Measurements from ENCODE around the gene RFX3.

Gene RFX3

DNA sequence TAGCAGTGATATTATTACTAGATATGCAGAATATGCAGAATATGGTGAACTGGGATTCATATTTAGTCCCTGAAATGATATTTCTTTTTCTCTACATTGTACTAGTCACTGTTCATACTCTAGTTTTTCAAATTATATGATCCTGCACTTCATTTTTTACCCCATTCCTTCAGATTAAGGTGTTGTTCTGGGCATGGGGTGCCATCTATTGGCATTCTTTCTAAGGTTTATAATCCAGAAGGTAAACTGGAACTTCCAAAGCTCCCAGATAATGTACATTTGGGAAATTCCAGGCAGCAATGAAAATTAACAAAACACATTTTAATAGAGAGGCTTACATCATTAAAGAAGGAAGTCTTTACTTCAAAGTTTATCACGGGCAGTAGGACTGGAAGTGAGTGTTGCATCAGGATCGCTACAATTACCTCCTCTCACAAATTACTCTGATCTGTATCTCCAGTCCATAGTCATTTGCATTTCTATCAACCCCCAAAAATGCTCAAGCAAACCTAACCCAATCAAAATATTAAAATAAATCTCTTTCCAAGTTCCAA is 12.5 kb downstream of the RFX3 start:
- DNase-seq (ENCODE audit: low spot score) = no peak

DNA sequence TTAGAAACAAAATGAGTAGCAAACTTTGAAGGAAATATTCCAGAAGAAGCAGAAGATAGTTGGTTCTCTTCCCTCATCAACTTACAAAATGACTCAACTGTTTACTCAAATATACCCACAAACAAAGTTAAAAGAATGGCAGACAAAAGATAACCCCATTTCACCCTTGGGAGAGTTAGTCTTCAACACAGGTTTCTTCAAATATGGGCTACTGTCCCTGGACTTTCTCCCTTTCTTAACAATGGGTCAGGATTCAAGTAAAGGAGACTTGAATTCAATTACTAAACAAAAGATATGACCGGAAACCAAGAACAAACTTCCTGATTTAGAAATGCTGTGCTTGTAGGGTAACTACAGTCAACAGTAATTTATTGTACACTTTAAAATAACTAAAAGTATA is 14.2 kb downstream of the RFX3 start:
- DNase-seq (ENCODE audit: low spot score) = no peak

DNA sequence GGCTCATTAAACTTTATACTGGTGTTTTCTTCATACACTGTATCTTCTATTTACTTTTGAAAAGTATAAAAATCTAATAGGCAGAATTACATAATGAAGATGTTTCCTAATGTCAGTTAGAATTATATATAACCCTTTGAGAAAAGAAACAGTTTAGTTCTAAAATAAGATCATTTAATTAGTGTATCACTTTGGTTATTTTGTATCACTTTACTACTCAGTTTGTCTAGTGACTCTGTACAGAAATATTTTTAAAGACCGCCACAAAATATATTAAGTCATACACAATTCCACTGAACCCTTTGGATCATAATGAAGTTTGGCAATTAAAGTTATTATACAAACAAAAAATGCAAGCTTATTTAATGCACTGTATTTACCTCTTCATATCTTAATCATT is 15.0 kb downstream of the RFX3 start:
- DNase-seq (ENCODE audit: low spot score) = no peak

DNA sequence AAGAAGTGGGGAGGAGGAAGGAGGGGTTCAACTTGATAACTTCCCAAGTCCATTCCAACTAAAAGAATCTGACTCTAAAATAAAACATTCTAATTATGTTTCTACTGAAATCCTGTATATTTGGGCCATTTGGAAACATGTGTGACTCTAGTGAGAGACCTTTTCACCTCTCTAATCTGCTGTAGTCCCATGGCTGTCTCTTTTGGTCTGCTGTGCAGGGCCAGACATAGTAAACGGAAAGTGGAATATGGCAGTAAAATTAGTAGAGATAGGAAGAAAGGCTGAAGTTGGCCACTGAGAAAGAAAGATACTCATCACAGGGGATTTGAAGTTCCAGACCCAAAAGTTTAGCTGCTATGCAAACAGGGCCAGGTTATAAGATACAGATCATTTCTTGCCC is 15.9 kb downstream of the RFX3 start:
- DNase-seq (ENCODE audit: low spot score) = no peak

DNA sequence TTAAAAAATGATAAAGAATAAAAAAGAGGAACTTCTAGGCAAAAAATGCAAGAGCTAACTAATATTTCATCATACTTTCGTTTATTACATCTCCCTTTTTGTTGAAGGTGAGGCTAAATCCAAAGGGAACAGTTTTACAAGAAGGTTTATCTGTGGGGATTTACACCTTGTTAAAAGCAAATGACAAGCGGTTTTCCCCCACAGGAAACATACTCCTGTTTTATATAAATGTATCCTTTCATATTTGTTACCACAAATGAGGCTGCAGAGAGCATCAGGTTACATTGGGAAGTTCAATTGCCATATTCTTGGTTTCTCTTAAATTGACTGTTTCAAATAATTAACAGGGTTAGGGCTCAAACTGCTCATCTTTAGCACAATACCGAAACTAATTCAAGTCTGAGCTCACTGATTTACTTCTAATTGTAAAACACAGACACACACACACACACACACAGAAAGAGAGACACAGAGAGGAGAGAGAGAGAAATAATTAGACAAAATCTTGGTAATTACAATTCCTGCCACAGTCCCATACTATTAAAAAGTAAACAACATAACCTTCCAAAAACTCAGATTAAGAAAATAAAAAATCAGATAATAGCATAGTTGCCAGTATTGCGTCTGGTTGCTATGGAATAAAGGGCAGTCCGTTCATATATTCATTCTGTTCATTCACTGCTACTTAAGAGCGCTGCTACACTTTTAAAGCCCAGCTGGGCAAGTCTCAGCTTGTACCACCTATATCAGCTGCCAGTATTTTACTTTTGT is 17.1 kb downstream of the RFX3 start:
- no peak for DNase-seq (ENCODE audit: low spot score)

DNA sequence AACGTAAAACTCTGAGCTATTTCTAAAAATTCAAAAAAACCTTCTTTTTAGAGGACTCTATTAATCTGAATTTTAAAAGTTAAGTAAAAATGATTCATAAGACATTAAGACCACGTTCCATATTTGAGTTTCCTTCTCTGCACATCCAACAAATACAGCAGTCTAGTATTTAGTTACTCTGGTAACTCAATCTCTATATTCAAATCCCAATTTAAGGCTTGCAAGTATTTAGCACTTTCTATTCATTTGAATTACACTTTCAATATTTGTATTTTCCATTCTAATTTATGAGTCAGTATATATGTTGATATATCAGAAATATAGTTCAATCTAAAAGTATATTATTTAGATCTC is 17.7 kb downstream of the RFX3 start:
- no peak for DNase-seq (ENCODE audit: low spot score)

DNA sequence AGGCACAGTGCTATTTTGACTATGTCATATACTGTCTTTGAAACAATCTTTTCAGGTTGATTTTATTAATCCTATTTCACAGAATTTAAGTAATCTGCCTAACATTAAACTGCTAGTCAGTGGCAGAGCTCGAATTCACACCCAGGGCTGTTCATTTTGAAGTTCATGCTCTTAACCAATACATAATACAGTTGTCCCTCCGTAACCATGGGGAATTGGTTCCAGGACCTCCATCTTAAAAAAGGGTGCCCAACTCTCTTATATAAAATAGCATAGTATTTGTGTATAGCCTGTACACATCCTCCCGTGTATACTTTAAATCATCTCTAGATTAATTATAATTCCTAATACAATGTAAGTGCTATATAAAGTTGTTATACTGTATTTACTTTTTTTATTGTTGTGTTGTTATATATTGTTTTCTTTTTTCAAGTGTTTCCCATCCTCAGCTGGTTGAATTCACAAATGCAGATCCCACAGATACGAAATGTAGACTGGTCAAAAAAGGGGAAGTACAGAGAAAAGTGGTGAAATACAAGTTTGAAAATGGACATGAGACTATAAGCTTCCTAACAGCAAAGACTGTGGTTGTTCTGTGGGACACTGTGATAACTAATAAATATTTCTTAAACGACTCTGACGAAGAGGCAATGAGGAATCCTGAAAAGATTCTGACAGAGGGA is 18.3 kb downstream of the RFX3 start:
- no peak for DNase-seq (ENCODE audit: low spot score)

DNA sequence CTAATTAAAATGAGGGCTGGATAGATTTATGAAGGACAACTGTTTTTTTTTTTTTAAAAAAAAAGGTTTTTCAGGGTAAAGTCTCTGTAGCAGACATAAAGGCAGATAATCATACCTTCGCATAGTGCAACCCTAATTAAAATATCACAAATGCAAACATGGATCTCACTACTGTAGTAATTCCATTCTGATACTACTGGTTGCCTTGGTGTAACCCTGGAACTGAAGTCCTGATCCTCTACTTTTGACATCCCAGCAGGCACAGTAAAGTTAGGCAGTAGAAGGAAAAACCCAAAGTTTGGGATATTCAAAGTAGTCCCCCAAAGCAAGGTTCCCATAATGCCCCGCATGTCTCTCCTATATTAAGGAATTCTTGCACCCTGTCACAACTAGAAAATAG is 19.6 kb downstream of the RFX3 start:
- no peak for DNase-seq (ENCODE audit: low spot score)

DNA sequence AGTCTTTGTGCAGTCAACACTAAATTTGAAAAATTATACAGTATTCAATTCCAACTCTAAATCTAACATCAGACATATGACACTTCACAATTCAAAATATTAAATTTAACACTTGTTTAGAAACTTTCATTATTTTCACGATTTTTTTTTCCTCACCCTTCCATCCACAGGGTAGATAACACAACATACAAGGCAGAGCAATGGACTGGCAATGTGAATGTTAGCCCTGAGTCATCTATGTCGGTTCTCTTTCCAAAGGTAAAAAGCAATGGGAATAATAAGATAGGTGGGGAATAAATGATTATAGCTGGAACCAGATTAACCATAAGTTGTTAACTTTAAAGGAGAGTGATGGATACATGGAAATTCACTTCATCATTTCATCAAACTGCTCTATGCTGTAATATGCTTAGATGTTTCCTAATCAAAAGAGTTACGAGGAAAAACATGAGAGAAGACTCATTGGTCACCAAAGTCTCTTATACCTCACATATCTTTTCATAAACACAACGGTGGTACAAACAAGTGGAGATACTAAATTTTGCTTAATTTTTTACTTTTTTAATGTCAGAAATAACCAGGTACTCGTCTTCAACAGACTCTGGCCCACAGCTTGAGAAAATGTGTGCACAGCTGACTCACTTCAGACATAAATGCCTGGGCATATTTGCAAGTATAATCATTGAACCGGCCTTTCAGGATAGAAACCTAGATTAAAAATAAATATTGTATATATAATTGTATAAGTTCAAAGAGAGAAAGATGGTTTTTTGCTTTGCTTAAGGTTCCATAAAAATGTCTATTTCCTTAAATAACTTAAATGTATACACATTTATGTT is 23.0 kb downstream of the RFX3 start:
- DNase-seq (ENCODE audit: low spot score) = no peak

DNA sequence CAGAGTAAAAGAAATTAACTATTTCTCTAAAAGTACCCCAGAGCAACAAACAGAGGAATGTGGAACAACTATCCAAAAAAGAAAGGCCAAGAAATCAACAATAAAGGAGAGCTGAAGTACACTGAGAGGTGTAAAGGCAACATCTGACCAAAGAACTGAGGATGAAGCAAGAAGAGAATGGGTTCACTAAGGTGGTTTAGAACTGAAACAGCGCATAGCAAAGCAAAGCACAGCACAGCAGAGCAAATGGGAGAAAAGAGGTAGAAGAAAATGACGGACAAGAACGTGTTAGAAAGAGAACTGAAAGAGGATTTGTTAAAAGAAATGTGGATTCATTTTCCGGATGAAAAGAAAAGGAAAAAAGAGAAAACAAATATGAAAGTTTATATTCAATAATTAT is 25.8 kb downstream of the RFX3 start:
- DNase-seq (ENCODE audit: low spot score) = no peak

DNA sequence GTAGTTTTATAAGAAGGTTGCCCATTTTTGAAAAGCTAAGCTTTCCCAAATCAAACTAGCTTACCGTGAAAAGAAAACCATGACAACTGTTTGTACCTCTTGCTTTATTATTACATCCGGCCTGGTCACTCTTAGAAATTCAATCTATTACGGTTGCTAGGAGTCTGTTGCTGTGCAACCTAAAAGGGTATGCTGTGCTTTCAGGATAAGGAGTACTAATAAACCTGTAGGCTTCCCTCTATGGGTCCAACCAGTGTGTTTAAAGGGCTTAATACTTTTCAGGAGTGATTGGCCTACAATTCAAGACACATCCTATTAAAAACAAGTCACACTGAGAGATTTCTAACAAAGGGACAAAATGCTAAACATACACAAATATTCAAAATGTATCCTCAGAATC is 27.1 kb downstream of the RFX3 start:
- DNase-seq (ENCODE audit: low spot score) = no peak

DNA sequence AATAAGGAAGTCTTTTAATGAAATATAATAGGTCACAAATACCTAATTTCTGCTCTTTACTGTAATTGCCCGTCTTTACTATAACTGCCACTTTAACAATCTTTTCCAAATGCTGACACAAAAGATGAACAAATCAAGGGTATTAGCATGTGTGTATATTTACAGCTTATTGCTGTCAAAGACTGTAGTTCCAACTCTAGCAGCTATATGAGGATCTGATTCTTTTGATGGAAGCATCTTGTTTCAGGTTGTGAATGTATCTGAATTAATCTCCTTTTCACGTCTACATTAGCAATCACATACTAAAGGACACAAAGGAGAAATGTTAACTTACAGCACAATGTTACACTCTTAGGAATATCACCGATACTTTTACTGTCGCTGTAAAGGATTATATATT is 27.9 kb downstream of the RFX3 start:
- DNase-seq (ENCODE audit: low spot score) = no peak

DNA sequence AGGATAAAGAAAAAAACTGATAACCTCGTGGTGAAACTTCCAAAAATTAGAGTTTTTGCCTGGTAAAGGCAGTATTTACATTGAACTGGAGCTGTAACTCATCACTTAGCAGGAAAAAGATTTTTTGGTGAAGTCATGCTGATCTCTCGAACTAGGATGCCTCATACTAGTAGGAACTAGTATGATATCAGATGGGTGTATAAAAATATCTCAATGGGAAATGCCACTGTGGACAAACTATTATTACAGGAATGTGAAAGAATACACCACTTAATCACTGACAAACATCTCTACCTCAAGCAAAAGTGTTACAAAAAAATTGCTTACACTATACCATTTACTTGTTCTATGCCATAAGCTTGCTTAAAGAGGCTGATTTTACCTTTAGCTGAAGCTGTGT is 28.4 kb downstream of the RFX3 start:
- DNase-seq (ENCODE audit: low spot score) = no peak

DNA sequence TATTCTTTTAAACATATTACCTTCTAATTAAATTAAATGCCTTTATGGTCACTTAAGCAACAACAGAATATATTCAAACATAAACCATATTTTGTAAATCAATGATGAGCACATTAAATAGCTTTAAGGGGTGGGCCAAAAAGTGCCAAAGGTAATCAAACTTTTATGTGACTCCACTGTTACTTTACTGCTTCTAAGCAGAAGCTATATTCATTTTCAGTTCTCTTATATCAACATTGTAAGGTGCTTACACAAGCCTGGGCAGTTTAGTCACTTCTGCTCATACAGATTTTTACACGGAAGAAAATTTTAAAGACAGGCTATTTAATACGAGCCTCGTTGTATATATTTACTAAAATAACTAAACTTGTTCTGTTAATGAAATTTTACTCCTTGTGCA is 29.9 kb downstream of the RFX3 start:
- DNase-seq (ENCODE audit: low spot score) = no peak

DNA sequence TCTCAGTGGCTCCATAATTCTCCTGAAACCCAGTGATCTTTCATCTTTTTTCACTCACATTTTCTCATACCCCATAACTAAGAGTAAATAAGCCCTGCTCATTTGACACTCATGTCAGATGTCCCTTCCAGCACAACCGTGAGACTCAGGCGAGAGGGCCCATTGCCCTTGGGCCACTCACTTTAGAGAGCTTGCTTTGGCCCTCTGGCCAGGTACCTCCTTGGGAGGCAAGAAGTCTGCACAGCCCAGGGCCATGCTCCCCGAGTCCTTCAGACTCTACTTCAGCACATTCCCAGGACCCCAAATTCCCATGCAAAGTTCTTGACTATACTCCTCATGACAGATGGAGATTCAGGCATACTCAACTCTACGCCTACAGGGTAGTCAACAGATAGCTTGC is 33.6 kb downstream of the RFX3 start:
- no peak for DNase-seq (ENCODE audit: low spot score)

DNA sequence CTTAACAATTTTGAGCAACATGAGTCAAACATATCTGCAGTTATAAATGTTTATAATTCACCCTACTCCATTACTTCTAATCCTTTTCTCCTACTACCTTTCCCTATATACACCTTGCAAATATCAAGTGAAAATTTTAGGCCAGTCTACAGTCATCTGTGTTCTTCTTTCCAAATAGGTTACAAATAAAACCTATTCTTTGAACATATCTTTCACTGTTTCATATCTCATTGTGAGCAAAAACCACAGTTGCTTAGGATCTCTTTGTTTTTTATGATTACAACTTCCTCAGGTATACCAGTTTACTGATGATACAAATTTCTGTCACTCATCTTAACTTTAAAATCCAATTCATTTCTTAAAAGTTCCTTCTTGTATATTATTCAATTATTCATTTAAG is 34.4 kb downstream of the RFX3 start:
- no peak for DNase-seq (ENCODE audit: low spot score)

DNA sequence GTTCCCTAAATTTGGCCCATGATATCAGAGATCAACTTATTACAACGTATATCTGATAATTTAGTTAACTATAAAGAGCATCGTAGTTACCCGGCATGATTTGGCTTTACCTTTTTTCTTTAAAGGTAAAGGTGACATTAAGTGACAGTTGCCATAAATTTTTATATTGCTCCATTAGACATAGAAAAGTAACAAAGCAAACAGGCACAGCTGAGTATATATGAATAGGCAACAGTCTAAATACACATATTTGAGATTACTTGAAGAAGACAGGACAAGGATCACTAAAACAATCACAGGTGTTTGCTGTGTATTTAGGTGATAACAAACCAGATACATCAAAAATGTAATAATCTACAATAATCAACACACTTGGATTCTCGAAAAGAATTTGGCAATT is 34.8 kb downstream of the RFX3 start:
- DNase-seq (ENCODE audit: low spot score) = no peak

DNA sequence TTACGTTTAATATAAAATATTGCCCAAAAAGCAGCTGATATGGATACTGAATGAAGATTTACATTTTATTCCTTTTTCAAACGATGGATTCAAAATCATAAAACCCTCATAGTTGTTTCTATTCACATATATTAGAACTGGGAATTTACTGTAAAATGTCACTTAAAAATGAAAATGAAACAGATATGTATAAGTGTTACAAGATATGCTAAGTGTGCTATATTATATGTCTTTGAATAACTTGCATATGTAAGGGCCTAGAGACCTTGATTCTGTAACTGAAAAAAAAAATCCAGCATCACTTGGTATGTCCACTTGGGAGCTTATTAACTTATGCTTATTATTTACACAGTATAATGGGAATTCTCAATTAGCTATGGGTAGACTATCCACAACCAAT is 43.2 kb downstream of the RFX3 start:
- DNase-seq (ENCODE audit: low spot score) = no peak

DNA sequence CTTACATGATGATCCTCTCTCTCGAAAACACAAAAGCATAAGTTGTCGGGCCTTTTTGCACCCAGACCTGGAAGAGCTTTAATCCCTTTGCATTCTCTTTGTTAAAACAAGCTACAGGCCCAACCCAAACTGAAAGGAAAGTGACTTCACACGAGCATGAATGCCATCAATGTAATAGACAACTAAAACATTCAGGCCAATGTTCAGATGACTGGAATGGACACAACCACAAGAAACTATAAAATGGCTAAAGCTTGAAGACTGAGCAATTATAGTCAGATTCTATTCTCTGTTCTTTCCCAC is 45.5 kb downstream of the RFX3 start:
- no peak for DNase-seq (ENCODE audit: low spot score)

DNA sequence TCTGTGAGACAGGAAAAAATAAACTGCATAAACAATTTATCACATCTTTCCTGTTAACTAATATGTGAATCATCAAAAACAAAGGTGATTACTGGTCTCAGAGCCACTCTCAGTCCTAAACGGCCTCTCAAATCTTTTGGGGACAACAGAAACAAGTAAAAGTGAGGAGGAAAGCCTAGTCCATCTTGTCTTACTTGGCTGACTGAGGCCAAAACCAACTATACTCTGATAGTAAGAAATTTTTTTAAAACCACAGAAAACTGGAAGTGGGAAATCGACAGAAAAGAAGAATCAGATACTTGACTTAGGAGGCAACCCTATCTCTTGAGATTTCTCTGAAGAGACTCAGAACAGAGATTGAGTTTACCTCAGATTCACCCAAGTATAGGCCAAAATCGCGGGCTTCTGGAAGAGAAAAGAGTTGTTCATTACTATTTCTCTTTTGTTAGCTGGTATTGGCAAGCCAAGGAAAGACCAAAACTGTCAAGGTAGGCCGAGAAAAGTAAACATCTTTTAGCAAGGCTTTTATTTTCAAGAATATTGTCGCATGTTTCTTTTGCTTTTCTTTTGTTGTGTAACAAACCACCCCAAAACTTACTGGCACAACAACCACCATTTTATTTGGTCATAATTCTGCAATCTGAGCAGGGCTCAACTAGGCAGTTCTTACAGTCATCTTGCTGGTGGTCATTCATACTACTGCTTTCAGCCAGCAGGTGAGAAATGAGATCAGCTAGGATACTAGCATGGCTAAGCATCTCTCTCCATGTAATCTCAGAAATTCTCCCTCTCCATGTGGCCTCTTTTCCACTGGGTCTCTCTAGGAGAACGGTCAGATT is 46.1 kb downstream of the RFX3 start:
- no peak for DNase-seq (ENCODE audit: low spot score)

DNA sequence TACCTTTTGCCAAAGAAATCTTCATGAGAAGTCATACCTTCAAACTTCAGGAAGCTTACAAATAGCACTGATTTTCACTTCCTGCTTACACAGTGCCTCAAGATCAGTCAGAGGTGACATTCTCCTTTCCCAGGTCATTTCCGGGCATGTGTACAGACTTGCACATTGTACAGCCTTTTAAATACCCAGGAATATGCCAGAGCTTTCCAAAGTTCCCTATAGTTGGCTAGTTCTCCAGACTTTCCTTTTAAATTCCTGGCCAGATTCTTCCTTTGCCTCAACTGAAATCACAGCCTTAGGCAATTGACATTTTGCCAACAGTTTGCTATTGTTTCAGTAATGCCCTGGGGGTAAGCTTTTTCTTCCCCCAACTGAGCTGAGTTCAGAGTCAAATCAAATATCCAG is 47.2 kb downstream of the RFX3 start:
- DNase-seq (ENCODE audit: low spot score) = peak; percentile 42

DNA sequence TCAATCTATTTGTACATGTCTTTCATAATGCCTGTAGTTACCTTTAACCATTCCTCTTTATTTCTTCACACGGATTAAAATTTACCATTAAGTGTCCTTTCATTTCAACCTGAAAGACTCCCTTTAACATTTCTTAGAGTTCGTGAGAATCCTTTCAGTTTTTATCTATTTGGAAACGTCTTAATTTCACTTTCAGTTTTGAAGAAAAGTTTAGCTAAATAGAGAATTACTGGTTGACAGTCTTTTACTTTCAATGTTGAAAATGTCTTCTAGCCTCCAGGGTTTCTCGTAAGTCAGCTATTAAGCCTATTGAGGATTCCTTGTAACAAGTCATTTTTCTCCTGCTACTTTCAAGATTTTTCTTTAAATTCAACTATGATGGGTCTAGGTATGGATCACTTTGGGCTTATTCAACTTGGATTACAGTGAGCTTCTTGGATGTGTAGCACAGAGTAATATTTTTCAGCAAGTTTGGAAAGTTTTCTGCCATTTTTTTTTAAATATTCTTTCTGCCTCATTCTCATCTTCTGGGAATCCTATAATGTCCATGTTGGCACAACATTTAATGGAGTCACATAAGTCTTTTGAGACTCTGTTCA is 48.5 kb downstream of the RFX3 start:
- DNase-seq (ENCODE audit: low spot score) = peak; percentile 27

Measured in CD4-positive, alpha-beta T cell treated with Interleukin-2 at 100 ng/mL for 4 hours (primary cell).